H9 (cell line): ENCODE results near the gene ZNF568. TPM values are rescaled to one million over a fixed set of nuclear protein-coding genes. Genes with fewer than 3 reads are reported as not detected.

ENCODE experiments used
- DNase-seq: peaks from one replicate; pipeline ENCODE4 v3.0.0-alpha.2; 2017
- H2AFZ ChIP-seq: one replicate; pipeline ENCODE4 v1.6.1; 2013; ENCODE audit warnings: mild to moderate bottlenecking, low read length, control low read depth, moderate library complexity
- H2AK5ac ChIP-seq: 2 replicates; pipeline ENCODE4 v1.6.1; 2013; ENCODE audit warnings: low read length, control low read depth, mixed read lengths; ENCODE audit not compliant: insufficient read length
- H2BK120ac ChIP-seq: one replicate; pipeline ENCODE4 v1.6.1; 2013; ENCODE audit warnings: low read depth, mild to moderate bottlenecking, low read length, control low read depth, inconsistent platforms; ENCODE audit not compliant: poor library complexity, severe bottlenecking
- H2BK12ac ChIP-seq: 2 replicates; pipeline ENCODE4 v1.6.1; 2013; ENCODE audit warnings: low read length, control low read depth, mixed read lengths, low read depth; ENCODE audit not compliant: insufficient read length
- H2BK15ac ChIP-seq: 2 replicates; pipeline ENCODE4 v1.6.1; 2013; ENCODE audit warnings: low read depth, low read length, control low read depth
- H2BK20ac ChIP-seq: one replicate; pipeline ENCODE4 v1.6.1; 2013; ENCODE audit warnings: low read depth, mild to moderate bottlenecking, low read length, control low read depth, inconsistent platforms; ENCODE audit not compliant: poor library complexity, severe bottlenecking
- H2BK5ac ChIP-seq: 2 replicates; pipeline ENCODE4 v1.6.1; 2013; ENCODE audit warnings: low read length, control low read depth, mixed read lengths; ENCODE audit not compliant: insufficient read length
- H3K14ac ChIP-seq: 2 replicates; pipeline ENCODE4 v1.6.1; 2013; ENCODE audit warnings: low read length, control low read depth; ENCODE audit not compliant: insufficient read depth
- H3K18ac ChIP-seq: 2 replicates; pipeline ENCODE4 v1.6.1; 2013; ENCODE audit warnings: low read depth, mild to moderate bottlenecking, mixed read lengths, low read length, control low read depth; ENCODE audit not compliant: insufficient read length
- H3K23ac ChIP-seq: 2 replicates; pipeline ENCODE4 v1.6.1; 2013; ENCODE audit warnings: low read length, control low read depth, mixed read lengths, low read depth; ENCODE audit not compliant: insufficient read length
- H3K23me2 ChIP-seq: 2 replicates; pipeline ENCODE4 v1.6.1; 2013; ENCODE audit warnings: low read depth, mild to moderate bottlenecking, mixed read lengths, low read length, control low read depth; ENCODE audit not compliant: insufficient read length, poor library complexity, severe bottlenecking
- H3K27ac ChIP-seq: 2 replicates; pipeline ENCODE4 v1.5.1; 2013; ENCODE audit warnings: low read length, control low read depth, mixed read lengths, low read depth; ENCODE audit not compliant: insufficient read length
- H3K27me3 ChIP-seq: 2 replicates; pipeline ENCODE4 v1.6.1; 2013; ENCODE audit warnings: low read length, control low read depth, inconsistent platforms; ENCODE audit not compliant: insufficient read depth
- H3K4ac ChIP-seq: 2 replicates; pipeline ENCODE4 v1.6.1; 2013; ENCODE audit warnings: low read depth, mild to moderate bottlenecking, control low read depth, inconsistent platforms, low read length, moderate library complexity
- H3K4me1 ChIP-seq: 2 replicates; pipeline ENCODE4 v1.6.1; 2013; ENCODE audit warnings: low read length, control low read depth, inconsistent platforms; ENCODE audit not compliant: insufficient read depth
- H3K4me2 ChIP-seq: 2 replicates; pipeline ENCODE4 v1.6.1; 2013; ENCODE audit warnings: low read length, control low read depth, mixed read lengths; ENCODE audit not compliant: insufficient read length, insufficient read depth
- H3K56ac ChIP-seq: 2 replicates; pipeline ENCODE4 v1.6.1; 2013; ENCODE audit warnings: low read depth, mild to moderate bottlenecking, mixed read lengths, low read length, control low read depth; ENCODE audit not compliant: insufficient read length
- H3K79me1 ChIP-seq: 2 replicates; pipeline ENCODE4 v1.6.1; 2013; ENCODE audit warnings: low read depth, mild to moderate bottlenecking, moderate library complexity, low read length, control low read depth, inconsistent platforms; ENCODE audit not compliant: insufficient read depth, poor library complexity, severe bottlenecking
- H3K79me2 ChIP-seq: 2 replicates; pipeline ENCODE4 v1.6.1; 2013; ENCODE audit warnings: low read length, control low read depth, inconsistent platforms; ENCODE audit not compliant: insufficient read depth
- H3K9ac ChIP-seq: 2 replicates; pipeline ENCODE4 v1.6.1; 2013; ENCODE audit warnings: low read length, control low read depth, mixed read lengths; ENCODE audit not compliant: insufficient read length; ENCODE audit errors: extremely low read depth
- H3K9me3 ChIP-seq: one replicate; pipeline ENCODE4 v1.6.1; 2013; ENCODE audit warnings: low read depth, low read length, inconsistent platforms; ENCODE audit not compliant: control insufficient read depth
- H3T11ph ChIP-seq: one replicate; pipeline ENCODE4 v1.6.1; 2013; ENCODE audit warnings: mild to moderate bottlenecking, low read length, control low read depth, inconsistent platforms
- H4K20me1 ChIP-seq: one replicate; pipeline ENCODE4 v1.6.1; 2013; ENCODE audit not compliant: control insufficient read depth, insufficient read length, insufficient read depth
- H4K5ac ChIP-seq: 2 replicates; pipeline ENCODE4 v1.6.1; 2013; ENCODE audit warnings: low read depth, mild to moderate bottlenecking, mixed read lengths, low read length, control low read depth; ENCODE audit not compliant: insufficient read length
- H4K8ac ChIP-seq: replicated peaks from 2 replicates; pipeline ENCODE4 v1.6.1; 2013; ENCODE audit warnings: low read length, control low read depth, mixed read lengths, low read depth; ENCODE audit not compliant: insufficient read length
- H4K91ac ChIP-seq: 2 replicates; pipeline ENCODE4 v1.6.1; 2013; ENCODE audit warnings: low read depth, mild to moderate bottlenecking, moderate library complexity, mixed read lengths, low read length, control low read depth; ENCODE audit not compliant: insufficient read length
- H3K27ac Mint-ChIP-seq, 3 experiments: 2 replicates in 2 of 3; 3 replicates in 1 of 3; pipeline ENCODE4 v1.8.0; 2020 to 2021; ENCODE audit warnings: mixed read lengths in 3 of 3, mild to moderate bottlenecking in 1 of 3, moderate library complexity in 1 of 3
- H3K27me3 Mint-ChIP-seq: 2 replicates; pipeline ENCODE4 v1.8.0; 2021; ENCODE audit warnings: low read depth, mild to moderate bottlenecking, moderate library complexity, mixed read lengths
- H3K36me3 Mint-ChIP-seq, 3 experiments: 2 replicates in 2 of 3; 3 replicates in 1 of 3; pipeline ENCODE4 v1.8.0; 2020 to 2021; ENCODE audit warnings: low read depth in 3 of 3, mixed read lengths in 3 of 3; ENCODE audit not compliant: insufficient read depth in 1 of 3
- H3K4me1 Mint-ChIP-seq, 2 experiments: 2 replicates each; pipeline ENCODE4 v1.8.0; 2020; ENCODE audit warnings: mixed read lengths in 2 of 2
- H3K4me3 Mint-ChIP-seq, 2 experiments: 2 replicates in 1 of 2; 3 replicates in 1 of 2; pipeline ENCODE4 v1.8.0; 2020 to 2021; ENCODE audit warnings: mild to moderate bottlenecking in 2 of 2, mixed read lengths in 2 of 2, moderate library complexity in 1 of 2
- H3K9me3 Mint-ChIP-seq, 2 experiments: 2 replicates in 1 of 2; 3 replicates in 1 of 2; pipeline ENCODE4 v1.8.0; 2020; ENCODE audit warnings: mild to moderate bottlenecking in 2 of 2, mixed read lengths in 2 of 2, moderate library complexity in 1 of 2
- WGBS: extraction: QIAGEN DNeasy Blood & Tissue Kit; methylation state at CpG from one replicate; pipeline ENCODE4 v1.1.7; 2013; ENCODE audit warnings: missing lambda C conversion rate, low lambda C conversion rate, mixed read lengths; ENCODE audit not compliant: insufficient read length; ENCODE audit errors: extremely low coverage; 5-methylcytosine and 5-hydroxymethylcytosine counted together
- total RNA-seq: library from RNA; stranded (reverse); gene quantifications from 2 replicates; pipeline ENCODE4 v1.2.1, GENCODE V29; 2021
- TF ChIP-seq, protein P1 (sequence below): fragments of 200-600 bp; sonication (generic); conservative IDR thresholded peaks from 3 replicates; pipeline ENCODE4 v1.8.0; 2021; ENCODE audit warnings: antibody characterized with exemption, mild to moderate bottlenecking

Gene ZNF568
- total RNA-seq, 1 experiment from 2014 or later = 3.1 TPM

DNA sequence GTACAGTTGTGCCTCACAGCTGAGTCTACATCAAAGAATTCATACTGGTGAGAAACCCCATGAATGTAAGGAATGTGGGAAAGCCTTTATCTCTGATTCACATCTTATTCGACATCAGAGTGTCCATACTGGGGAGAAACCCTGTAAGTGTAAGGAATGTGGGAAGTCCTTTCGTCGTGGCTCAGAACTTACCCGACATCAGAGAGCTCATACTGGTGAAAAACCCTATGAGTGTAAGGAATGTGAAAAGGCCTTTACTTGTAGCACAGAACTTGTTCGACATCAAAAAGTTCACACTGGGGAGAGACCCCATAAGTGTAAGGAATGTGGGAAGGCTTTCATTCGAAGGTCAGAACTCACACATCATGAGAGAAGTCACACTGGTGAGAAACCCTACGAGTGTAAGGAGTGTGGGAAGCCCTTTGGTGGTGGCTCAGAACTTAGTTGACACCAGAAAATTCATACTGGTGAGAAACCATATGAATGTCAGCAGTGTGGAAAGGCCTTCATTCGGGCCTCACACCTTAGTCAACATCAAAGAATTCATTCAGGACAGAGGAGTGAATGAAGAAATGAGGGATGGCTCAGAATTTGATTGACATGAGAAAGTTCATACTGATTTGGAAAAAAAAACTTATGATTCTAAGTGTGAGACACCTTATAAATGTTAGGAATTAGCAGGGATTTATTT is 81.2 kb downstream of the ZNF568 start:
- no peak overlapping the region for H3K56ac ChIP-seq
- H2BK5ac ChIP-seq = no peak overlapping the region
- H2AFZ ChIP-seq = no peak overlapping the region
- H3K79me2 ChIP-seq = no peaks in the 10 kb centered on the region
- H4K5ac ChIP-seq = no peak overlapping the region
- no peak overlapping the region for H4K8ac ChIP-seq
- H3K9me3 Mint-ChIP-seq = peaks cover 83 to 85% of the 10 kb centered on the region in 2 experiments
- peaks cover 48% of the 10 kb centered on the region for H3K9me3 ChIP-seq
- no CpG with 5 or more reads among the region's 8 CpGs for WGBS
- no peak overlapping the region for H3T11ph ChIP-seq
- no peak overlapping the region for H2BK12ac ChIP-seq
- no peak overlapping the region for H2BK120ac ChIP-seq
- H3K4me1 Mint-ChIP-seq = no peaks in the 10 kb centered on the region
- H2BK15ac ChIP-seq = no peak overlapping the region
- H2BK20ac ChIP-seq = no peak overlapping the region
- H3K18ac ChIP-seq = no peak overlapping the region
- H3K9ac ChIP-seq = no peak overlapping the region
- H3K27me3 Mint-ChIP-seq = no peaks in the 10 kb centered on the region; the same call in 1 of the 2 replicates
- no peak overlapping the region for H3K4me3 Mint-ChIP-seq
- no peaks in the 10 kb centered on the region for H3K27me3 ChIP-seq
- no peaks in the 10 kb centered on the region for H3K4me1 ChIP-seq
- no peak overlapping the region for H3K4ac ChIP-seq
- no peaks in the 10 kb centered on the region for H4K20me1 ChIP-seq
- TF ChIP-seq, protein P1, sequence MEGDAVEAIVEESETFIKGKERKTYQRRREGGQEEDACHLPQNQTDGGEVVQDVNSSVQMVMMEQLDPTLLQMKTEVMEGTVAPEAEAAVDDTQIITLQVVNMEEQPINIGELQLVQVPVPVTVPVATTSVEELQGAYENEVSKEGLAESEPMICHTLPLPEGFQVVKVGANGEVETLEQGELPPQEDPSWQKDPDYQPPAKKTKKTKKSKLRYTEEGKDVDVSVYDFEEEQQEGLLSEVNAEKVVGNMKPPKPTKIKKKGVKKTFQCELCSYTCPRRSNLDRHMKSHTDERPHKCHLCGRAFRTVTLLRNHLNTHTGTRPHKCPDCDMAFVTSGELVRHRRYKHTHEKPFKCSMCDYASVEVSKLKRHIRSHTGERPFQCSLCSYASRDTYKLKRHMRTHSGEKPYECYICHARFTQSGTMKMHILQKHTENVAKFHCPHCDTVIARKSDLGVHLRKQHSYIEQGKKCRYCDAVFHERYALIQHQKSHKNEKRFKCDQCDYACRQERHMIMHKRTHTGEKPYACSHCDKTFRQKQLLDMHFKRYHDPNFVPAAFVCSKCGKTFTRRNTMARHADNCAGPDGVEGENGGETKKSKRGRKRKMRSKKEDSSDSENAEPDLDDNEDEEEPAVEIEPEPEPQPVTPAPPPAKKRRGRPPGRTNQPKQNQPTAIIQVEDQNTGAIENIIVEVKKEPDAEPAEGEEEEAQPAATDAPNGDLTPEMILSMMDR = no peak
- H3K27ac Mint-ChIP-seq = no peak overlapping the region
- H3K4me2 ChIP-seq = no peak overlapping the region
- H2AK5ac ChIP-seq = no peak overlapping the region
- H3K27ac ChIP-seq = no peak overlapping the region
- DNase-seq = no peak
- no peak overlapping the region for H3K23ac ChIP-seq
- H4K91ac ChIP-seq = no peak overlapping the region
- no peaks in the 10 kb centered on the region for H3K23me2 ChIP-seq
- H3K36me3 Mint-ChIP-seq = peaks cover 6 to 34% (median 16%) of the 10 kb centered on the region in 3 experiments; a peak in 5 of 7 replicates
- no peaks in the 10 kb centered on the region for H3K79me1 ChIP-seq
- H3K14ac ChIP-seq = no peak overlapping the region
